ENCODE data around the gene EDDM3A.
"Not testable (repeated sequence)": the region's sequence is repeated elsewhere in the genome, so short reads cannot be mapped to it uniquely, and the experiment has no call there.

The EDDM3A gene

DNA sequence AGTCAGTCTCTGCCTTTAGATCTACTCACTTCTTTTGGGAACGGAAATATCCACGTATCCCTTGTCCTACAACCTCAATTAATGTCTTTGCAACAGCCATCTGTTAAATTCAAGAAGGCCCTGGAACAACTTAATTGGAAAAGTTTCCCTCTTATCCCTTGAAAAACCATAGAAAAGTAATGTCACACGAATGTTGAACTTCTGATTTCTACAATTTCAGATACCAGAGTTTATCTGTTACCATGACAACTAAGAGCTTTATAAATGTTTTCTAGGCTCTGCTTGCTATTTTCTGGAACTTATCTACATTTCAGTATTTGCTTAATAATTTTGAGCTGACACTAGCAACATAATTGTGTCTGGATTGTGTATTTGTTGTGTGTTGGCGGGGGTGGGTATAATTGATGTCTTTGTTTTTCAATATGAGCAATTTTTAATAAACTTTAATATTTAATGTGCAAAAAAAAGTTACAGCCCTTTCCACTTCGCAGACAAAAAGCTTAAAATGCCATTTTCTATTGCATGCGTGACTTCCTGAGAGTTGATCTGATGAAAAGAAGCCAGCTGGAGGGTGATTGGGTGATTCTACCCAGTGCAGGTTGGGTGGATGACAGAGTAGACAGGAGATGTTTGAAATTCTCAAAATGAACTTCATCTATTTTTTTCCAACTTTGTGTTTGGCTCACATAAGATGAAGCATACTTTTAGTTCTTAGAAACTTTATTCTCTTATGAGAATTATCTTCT lies 11.8 kb upstream of the EDDM3A start:
- DNase-seq, result no peak

GRCh38 chr14:20734430-20734806 lies 11.3 kb upstream of the EDDM3A start:
- no peak for DNase-seq

DNA sequence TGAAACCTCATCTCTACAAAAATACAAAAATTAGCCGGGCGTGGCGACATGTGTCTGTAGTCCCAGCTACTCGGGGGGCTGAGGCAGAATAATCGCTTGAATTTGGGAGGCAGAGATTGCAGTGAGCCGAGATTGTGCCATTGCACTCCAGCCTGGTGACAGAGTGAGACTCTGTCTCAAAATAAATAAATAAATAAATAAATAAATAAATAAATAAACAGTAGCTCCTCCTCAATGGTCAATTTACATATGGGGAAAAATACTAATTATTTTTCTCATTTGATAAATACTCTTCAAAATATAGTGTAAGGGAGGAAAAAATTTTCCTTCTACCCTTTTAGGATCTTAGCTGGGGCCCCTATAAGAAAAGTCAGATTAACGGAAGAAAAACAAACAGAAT lies 7.4 kb upstream of the EDDM3A start:
- DNase-seq, result not testable (repeated sequence)

DNA sequence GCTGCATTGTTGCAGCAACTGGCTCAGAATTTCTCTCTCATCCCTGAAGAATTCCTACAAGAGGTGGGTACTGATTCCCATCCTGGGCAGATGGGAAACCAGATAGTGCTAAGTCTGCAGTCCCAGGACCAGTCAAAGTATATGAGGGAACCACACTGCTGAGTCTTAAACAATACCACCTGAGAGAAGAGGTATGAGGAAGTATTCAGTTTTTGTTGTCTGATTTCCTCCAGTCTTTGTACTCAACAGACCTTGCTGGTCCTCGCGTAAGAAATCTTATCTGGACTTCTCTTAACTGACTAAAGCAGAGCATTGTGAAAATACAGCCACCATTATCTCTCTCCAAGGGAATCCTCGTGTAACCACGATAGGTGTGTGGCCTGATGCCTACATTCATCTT lies 3.6 kb upstream of the EDDM3A start:
- no peak for DNase-seq

- DNase-seq, result no peak
Measured at GRCh38 chr14:20743556-20743955, 2.1 kb upstream of the EDDM3A start.

DNA sequence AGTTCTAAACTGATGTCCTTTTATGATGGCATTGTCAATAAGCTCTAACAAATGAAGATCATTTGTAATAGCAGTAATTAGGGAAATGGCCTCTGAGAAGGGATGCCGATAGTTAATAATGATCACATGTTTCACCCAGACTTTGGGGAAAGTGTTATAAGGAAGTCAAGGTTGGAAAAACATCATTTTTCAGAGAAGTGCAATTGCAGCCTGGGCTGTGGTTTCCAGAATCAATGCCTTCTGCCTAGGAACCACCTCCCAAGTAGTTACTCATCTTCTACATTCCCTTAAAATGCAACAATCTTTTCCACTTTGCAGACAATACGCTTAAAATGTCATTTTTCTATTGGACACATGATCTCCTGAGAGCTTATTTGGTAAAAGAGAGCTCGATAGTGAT lies 879 bp downstream of the EDDM3A start:
- no peak for DNase-seq

DNA sequence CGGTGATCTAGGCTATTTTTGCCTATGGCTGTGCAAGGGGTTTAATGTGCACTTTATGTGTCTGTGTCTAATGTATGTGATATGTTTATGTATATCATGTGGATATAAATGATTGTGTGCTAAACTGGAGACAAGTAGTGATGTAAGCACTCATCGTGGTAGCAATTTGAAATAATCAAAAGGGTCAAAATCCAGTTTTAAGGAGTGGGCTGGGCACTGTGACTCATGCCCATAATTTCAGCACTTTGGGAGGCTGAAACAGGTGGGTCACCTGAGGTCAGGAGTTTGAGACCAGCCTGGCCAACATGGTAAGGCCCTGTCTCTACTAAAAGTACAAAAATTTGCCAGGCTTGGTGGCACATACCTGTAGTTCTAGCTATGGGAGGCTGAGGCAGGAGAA lies 2.8 kb downstream of the EDDM3A start:
- DNase-seq, result no peak

- DNase-seq, result no peak
Measured at GRCh38 chr14:20750194-20750593, 4.5 kb downstream of the EDDM3A start.

GRCh38 chr14:20751963-20752562 lies 6.4 kb downstream of the EDDM3A start:
- no peak for DNase-seq

- DNase-seq, result no peak
Measured at GRCh38 chr14:20754308-20754707, 8.6 kb downstream of the EDDM3A start.

DNA sequence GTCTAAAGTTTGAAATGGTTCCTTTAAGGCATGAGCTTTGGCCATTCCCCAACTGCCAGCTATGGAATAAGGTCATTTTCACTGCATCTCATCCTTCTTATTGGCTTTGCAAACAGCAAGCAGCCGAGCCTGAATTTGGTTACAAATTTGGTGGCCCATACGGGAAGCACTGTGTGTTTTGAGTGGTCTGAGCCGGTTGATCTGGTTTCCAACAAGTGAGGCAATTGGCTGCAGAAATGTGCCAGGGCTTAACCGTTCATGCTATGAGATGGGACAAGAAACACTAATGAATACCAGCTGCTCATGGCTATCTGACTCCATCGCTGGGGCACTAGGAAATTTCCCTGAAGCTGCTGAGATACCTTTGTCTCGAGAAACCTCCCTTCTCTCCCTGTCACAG lies 9.3 kb downstream of the EDDM3A start:
- DNase-seq, result no peak

DNA sequence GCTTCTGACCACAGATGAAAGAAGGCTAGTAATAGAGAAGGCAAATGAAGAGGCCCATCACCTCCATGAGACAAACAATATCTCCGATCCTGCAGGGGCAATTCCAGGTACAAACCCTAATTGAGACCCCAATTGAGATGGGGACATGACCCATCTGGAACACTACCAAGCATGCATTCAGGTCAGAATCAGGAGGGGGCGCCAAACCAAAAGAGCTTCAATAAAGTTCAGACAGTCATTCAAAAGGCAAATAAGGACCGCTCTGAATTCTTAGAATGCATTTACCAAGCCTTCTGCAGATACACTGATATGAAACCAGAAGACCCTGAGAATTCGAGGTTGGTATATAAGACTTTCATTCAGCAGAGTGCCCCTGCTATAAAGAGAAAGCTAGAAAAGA lies 12.3 kb downstream of the EDDM3A start:
- no peak for DNase-seq

DNA sequence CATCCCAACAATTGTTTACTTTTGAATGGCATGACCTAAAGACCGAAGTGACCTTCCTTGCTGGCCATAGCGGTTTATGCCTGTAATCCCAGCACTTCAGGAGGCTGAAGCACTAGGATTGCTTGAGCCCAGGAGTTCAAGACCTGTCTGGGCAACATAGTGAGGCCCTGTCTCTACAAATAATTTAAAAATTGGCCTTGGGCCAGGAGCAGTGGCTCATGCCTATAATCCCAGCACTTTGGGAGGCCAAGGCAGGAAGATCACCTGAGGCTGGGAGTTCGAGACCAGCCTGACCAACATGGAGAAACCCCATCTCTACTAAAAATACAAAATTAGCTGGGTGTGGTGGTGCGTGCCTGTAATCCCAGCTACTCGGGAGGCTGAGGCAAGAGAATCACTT lies 13.8 kb downstream of the EDDM3A start:
- not testable (repeated sequence) for DNase-seq

DNA sequence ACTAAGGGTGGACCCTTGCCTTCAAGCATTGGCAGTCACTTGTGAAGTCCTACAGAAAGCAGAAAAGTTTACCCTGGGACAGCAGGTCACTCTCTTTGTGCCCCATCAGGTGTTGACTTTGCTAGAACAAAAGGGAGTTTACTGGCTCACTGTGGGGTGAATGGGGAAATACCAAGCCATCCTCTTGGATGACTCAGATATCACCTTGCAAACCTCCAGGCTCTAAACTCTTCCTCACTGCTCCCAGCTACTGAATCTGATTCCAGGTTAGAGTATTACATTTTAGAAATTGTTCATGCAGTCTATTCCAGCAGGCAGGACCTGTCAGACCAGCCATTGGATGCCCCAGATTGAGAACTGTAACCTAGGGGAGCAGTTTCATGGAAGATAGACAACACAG lies 15.3 kb downstream of the EDDM3A start:
- no peak for DNase-seq

- no peak for DNase-seq
Measured at GRCh38 chr14:20768593-20768892, 22.9 kb downstream of the EDDM3A start.

DNA sequence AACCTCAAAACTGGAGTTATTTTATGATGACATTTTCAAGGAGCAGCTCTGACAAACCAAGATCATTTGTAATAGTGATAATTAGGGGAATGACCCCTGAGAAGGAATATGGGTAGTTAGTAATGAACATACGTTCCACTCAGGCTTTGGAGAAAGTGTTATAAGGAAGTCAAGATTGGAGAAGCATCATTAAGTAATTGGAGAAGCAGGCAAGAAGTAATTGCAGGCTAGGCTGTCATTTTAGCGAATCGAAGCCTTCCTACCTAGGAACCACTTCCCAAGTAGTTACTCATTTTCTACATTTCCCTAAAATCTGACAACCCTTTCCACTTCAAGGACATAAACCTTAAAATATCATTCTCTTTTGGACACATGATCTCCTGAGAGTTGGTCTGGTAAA lies 23.7 kb downstream of the EDDM3A start:
- no peak for DNase-seq

DNA sequence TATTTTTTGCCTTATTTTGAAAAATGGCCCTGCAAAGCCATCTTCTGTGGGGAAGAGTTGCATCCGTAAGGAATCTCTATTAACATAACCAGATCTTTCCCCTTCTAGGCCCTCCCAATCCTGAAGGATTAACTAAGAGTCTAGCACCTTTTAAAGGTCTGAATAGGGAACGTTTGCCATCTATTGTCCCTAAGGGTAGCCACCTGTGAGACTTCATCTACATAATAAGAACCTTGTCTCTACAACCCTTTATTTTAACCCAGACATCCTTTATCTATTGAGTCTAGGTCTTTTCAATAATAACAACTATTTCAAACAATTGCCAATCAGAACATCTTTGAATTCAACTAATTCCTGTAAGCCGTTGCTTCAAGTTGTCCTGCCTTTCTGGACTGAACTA lies 27.0 kb downstream of the EDDM3A start:
- no peak for DNase-seq

DNA sequence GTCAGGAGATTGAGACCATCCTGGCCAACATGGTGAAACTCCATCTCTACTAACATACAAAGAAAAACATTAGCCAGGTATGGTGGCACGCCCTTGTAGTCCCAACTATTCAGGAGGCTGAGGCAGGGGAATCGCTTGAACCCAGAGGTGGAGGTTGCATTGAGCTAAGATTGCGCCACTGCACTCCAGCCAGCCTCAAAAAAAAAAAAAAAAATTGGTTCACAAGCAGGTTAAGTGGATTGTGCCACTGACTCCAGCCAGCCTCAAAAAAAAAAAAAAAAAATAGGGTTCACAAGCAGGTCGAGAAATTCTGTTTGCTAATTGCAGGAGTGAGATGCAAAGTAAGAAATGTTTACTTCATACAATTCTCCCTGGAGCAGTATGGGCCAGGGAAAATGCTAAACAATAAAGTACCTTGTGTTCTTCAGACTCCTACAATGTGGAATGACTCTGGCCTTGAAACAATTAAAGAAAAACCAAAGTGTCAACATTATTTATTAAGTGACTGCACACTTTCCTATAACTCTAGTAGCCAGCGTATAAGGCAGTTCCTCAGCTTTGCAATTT lies 28.7 kb downstream of the EDDM3A start:
- DNase-seq, result no peak

DNA sequence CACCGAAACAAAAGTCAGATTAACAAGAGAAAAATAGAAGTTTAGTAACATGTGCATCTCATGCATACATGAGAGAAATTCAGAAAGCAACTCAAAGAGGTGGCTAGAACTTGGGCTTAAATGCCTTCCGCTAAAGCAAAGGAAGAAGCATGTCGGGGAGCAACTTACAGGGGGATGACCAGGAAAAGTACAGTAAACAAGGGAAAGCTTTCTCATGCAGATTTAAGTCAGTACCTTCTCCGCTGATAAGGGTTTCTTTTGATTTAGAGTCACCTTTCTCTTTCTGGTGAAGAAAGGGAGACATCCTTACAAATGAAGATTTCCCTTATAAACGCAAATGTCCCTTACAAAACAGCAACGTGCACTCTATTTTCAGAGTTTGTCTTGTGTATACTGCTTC lies 29.4 kb downstream of the EDDM3A start:
- DNase-seq, result no peak

DNA sequence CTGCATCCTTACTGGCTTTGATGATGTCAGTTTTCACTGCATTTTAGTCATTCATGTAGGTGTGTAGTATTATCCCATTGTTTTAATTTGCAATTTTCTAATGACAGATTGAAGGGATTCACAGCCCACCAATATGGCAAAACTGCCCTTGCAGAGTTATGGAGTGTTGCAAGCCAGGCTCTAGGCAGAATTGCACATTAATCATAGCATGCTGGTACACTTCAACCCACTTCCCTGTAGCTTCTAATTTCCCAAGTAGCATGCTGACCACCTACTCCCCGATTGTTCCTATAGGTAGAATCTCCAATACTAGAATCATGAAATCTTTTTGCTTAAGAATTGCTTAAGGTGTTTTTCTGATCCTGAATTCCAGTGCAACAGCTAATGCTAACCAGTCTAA lies 30.2 kb downstream of the EDDM3A start:
- no peak for DNase-seq

- no peak for DNase-seq
Measured at GRCh38 chr14:20781803-20782202, 36.1 kb downstream of the EDDM3A start.

GRCh38 chr14:20782280-20782890 lies 36.7 kb downstream of the EDDM3A start:
- DNase-seq, result no peak

DNA sequence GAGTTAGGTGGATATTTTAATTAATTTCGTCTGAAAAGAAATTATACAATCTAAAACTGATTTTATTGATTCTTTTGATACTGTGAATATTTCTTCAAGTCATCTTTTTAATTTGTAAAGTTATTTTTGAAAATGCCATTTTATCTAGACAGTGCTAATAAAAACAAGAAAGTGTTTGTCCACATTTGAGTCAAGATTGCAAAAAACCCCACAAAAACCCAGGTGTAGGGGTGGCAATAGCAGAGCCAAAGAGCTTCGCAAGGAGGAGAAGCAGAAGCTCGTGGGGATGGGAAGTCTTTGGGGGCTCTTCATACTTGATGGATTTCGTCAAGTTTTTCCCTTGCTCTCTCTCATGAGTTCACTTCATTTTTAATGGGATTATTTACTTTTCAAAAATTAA lies 41.3 kb downstream of the EDDM3A start:
- no peak for DNase-seq

- no peak for DNase-seq
Measured at GRCh38 chr14:20789230-20789813, 43.6 kb downstream of the EDDM3A start.

Data from NCI-H2029 treated with DMSO at 0.1 percent for 48 hours (cell line).